GM12891 (cell line): Measurements from ENCODE around the gene EBF4.
"Not testable (repeated sequence)": the region's sequence is repeated elsewhere in the genome, so short reads cannot be mapped to it uniquely, and the experiment has no call there.

ENCODE experiments used
- PAX5 ChIP-seq: IDR thresholded peaks from 2 replicates; pipeline ENCODE4 v1.6.1; 2011; ENCODE audit warnings: low read length, moderate library complexity, mild to moderate bottlenecking; ENCODE audit not compliant: insufficient read depth, severe bottlenecking
- POLR2A ChIP-seq: IDR thresholded peaks from 2 replicates; pipeline ENCODE4 v1.6.1; 2011; ENCODE audit warnings: low read depth, low read length, control low read depth
- POLR2AphosphoS5 ChIP-seq: IDR thresholded peaks from 2 replicates; pipeline ENCODE4 v1.6.1; 2011; ENCODE audit warnings: low read depth, low read length, control low read depth
- POU2F2 ChIP-seq: IDR thresholded peaks from 2 replicates; pipeline ENCODE4 v1.6.1; 2011; ENCODE audit warnings: low read depth, mild to moderate bottlenecking, control low read depth, low read length, moderate library complexity
- SPI1 ChIP-seq: IDR thresholded peaks from 2 replicates; pipeline ENCODE4 v1.6.1; 2011; ENCODE audit warnings: low read depth, low read length, control low read depth
- TAF1 ChIP-seq: IDR thresholded peaks from 2 replicates; pipeline ENCODE4 v1.6.1; 2011; ENCODE audit warnings: low read depth, low read length, control low read depth

DNA sequence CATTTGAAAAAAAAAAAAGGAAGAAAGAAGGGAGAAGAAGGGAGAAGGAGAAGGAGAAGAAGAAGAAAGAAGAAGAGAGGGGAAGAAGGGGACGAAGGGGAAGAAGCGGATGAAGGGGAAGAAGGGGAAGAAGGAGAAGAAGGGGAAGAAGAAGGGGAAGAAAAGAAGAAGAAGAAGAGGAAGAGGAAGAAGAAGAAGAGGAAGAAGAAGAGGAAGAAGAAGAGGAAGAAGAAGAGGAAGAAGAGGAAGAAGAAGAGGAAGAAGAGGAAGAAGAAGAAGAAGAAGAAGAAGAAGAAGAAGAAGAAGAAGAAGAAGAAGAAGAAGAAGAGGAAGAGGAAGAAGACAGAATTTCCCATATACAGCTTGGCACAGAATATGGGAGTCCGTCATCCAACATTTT lies 10.5 kb upstream of the EBF4 start:
- not testable (repeated sequence) for TF ChIP-seq TAF1, POLR2A, POLR2AphosphoS5, PAX5, SPI1, POU2F2
